ENCODE measurements around the gene DNAJB1. TPM values are rescaled to one million over a fixed set of nuclear protein-coding genes. Genes with fewer than 3 reads are reported as not detected.

Gene DNAJB1
- total RNA-seq, 1 experiment from 2014 or later: 149 TPM

GRCh38 chr19:14560776-14561108 lies 42.5 kb upstream of the DNAJB1 start:
- POLR2A ChIA-PET: no interaction called here
- no peak for ATAC-seq

GRCh38 chr19:14559916-14560775 lies 41.9 kb upstream of the DNAJB1 start:
- Histone ChIP-seq H3K27me3 (ENCODE audit: control insufficient read depth, insufficient read depth, low read length) (no peaks in the 10 kb centered on the region), H3K36me3 (ENCODE audit: control insufficient read depth, insufficient read depth, low read length) (no peaks in the 10 kb centered on the region), H3K4me3 (ENCODE audit: low read depth in 2 of 2, low read length in 2 of 2) (no peak overlapping the region), H3K27ac (ENCODE audit: low read length) (peak overlapping the region; percentile 85), H3K4me1 (ENCODE audit: control insufficient read depth, insufficient read depth, low read length) (peaks cover 57% of the 10 kb centered on the region), H3K9me3 (ENCODE audit: control insufficient read depth, insufficient read depth, low read depth, low read length) (no peaks in the 10 kb centered on the region)
- CTCF ChIA-PET: interaction anchor here (0.6 kb wide), 1 partner anchor 461 kb away, joined by 3 read pairs; no protein-coding TSS in a partner anchor
- POLR2A ChIA-PET: no interaction called here
- ATAC-seq (no peak), DNase-seq (ENCODE audit: low read depth, low spot score) (no peak)
- TF ChIP-seq TCF7L2 (IDR thresholded peaks at IDR 0.05; ENCODE audit: low read depth, low read length) (no peak), POLR2AphosphoS5 (IDR thresholded peaks at IDR 0.05; ENCODE audit: low read depth, low read length) (no peak), REST (IDR thresholded peaks at IDR 0.05; ENCODE audit: insufficient read depth in 1 of 2, low read depth in 2 of 2, low read length in 1 of 2) (no peak), SIN3A (IDR thresholded peaks at IDR 0.05; ENCODE audit: borderline replicate concordance, insufficient read depth, low read depth, low read length) (no peak), CTCF (IDR thresholded peaks at IDR 0.05) (no peak)
- in situ Hi-C loops (cut with HindIII; ENCODE audit: low pct_unique_long_range_greater_than_20kb, low sequenced_read_pairs) (no loop called here), intact Hi-C loops (cut with micrococcal nuclease; ENCODE audit: unreplicated experiment) (no loop called here)
- BruUV-seq (replicated peaks): no TSS peak

More at GRCh38 chr19:14560776-14561108, 42.5 kb upstream of the DNAJB1 start:
- no peak for DNase-seq (ENCODE audit: low read depth, low spot score)
- TF ChIP-seq SIN3A (IDR thresholded peaks at IDR 0.05; ENCODE audit: borderline replicate concordance, insufficient read depth, low read depth, low read length) (no peak), REST (IDR thresholded peaks at IDR 0.05; ENCODE audit: insufficient read depth in 1 of 2, low read depth in 2 of 2, low read length in 1 of 2) (no peak), CTCF (IDR thresholded peaks at IDR 0.05) (no peak), TCF7L2 (IDR thresholded peaks at IDR 0.05; ENCODE audit: low read depth, low read length) (no peak), POLR2AphosphoS5 (IDR thresholded peaks at IDR 0.05; ENCODE audit: low read depth, low read length) (no peak)
- BruUV-seq (replicated peaks): no TSS peak
- H3K4me3 ChIP-seq (ENCODE audit: low read depth in 2 of 2, low read length in 2 of 2): no peak overlapping the region
- H3K4me1 ChIP-seq (ENCODE audit: control insufficient read depth, insufficient read depth, low read length): peaks cover 56% of the 10 kb centered on the region
- intact Hi-C loops (cut with micrococcal nuclease; ENCODE audit: unreplicated experiment): no loop called here
- no peaks in the 10 kb centered on the region for H3K36me3 ChIP-seq (ENCODE audit: control insufficient read depth, insufficient read depth, low read length)
- H3K27me3 ChIP-seq (ENCODE audit: control insufficient read depth, insufficient read depth, low read length): no peaks in the 10 kb centered on the region
- H3K9me3 ChIP-seq (ENCODE audit: control insufficient read depth, insufficient read depth, low read depth, low read length): no peaks in the 10 kb centered on the region
- CTCF ChIA-PET: interaction anchor here (0.6 kb wide), 1 partner anchor 462 kb away, joined by 3 read pairs; no protein-coding TSS in a partner anchor
- peak overlapping the region; percentile 85 for H3K27ac ChIP-seq (ENCODE audit: low read length)
- in situ Hi-C loops (cut with HindIII; ENCODE audit: low pct_unique_long_range_greater_than_20kb, low sequenced_read_pairs): no loop called here

Measured in Panc1 (cell line).